ENCODE data around the gene SPATA13.

GRCh38 chr13:24112791-24113190 lies 47.7 kb upstream of the SPATA13 start:
- TF ChIP-seq ZNF311 (tag by site-specific recombination; IDR thresholded peaks at IDR 0.05; ENCODE audit: borderline replicate concordance) (no peak), ZNF660 (tag by site-specific recombination; IDR thresholded peaks at IDR 0.05) (no peak), CTCF (tag by site-specific recombination; IDR thresholded peaks at IDR 0.05) (no peak), YY1 (tag by site-specific recombination; IDR thresholded peaks at IDR 0.05) (no peak), ZNF223 (tag by site-specific recombination; IDR thresholded peaks at IDR 0.05) (no peak), ZNF138 (tag by site-specific recombination; IDR thresholded peaks at IDR 0.05; ENCODE audit: borderline replicate concordance) (no peak), YY2 (tag by site-specific recombination; IDR thresholded peaks at IDR 0.05) (no peak)
- TF ChIP-seq, protein P1, sequence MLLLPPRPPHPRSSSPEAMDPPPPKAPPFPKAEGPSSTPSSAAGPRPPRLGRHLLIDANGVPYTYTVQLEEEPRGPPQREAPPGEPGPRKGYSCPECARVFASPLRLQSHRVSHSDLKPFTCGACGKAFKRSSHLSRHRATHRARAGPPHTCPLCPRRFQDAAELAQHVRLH (tag by site-specific recombination; IDR thresholded peaks at IDR 0.05): no peak

All from HEK293 (cell line).